GM12874 (cell line): ENCODE data around the gene AKAP13.

Experiments used
- CTCF ChIP-seq: IDR thresholded peaks from 2 replicates; pipeline ENCODE4 v1.5.1; 2011; ENCODE audit warnings: low read depth, mild to moderate bottlenecking, control low read depth, low read length, moderate library complexity; ENCODE audit not compliant: insufficient read depth

The AKAP13 gene

GRCh38 chr15:85757939-85758654 lies 377.7 kb downstream of the AKAP13 start:
- TF ChIP-seq CTCF = no peak

GRCh38 chr15:85758655-85758978 lies 378.2 kb downstream of the AKAP13 start:
- no peak for TF ChIP-seq CTCF

- TF ChIP-seq CTCF = no peak
These were observed 379.0 kb downstream of the AKAP13 start for GRCh38 chr15:85759376-85759775.

- no peak for TF ChIP-seq CTCF
These were observed 379.6 kb downstream of the AKAP13 start for GRCh38 chr15:85760049-85760448.

- 0 out of 2 replicates have a peak, but pooled peaks have one; percentile 9 for TF ChIP-seq CTCF
These were observed 380.3 kb downstream of the AKAP13 start for GRCh38 chr15:85760531-85761371.

GRCh38 chr15:85761635-85762034 lies 381.2 kb downstream of the AKAP13 start:
- no peak for TF ChIP-seq CTCF

- TF ChIP-seq CTCF = no peak
These were observed 381.8 kb downstream of the AKAP13 start for GRCh38 chr15:85762039-85762755.
